Uterus (tissue), 4 donors: ENCODE measurements around the gene ZBTB7C. TPM values are rescaled to one million over a fixed set of nuclear protein-coding genes. Genes with fewer than 3 reads are reported as not detected.

Experiments used
- DNase-seq, 2 donors: peaks; one replicate each; pipeline ENCODE4 v3.0.0-alpha.2; 2019 to 2020
- H3K27ac ChIP-seq, 2 donors: fragments of 200-600 bp; sonication (generic); 1 replicate in 1 of 2; 2 replicates in 1 of 2; pipeline ENCODE4 v1.5.1; 2016 to 2018
- H3K27me3 ChIP-seq, 2 donors: fragments of 200-600 bp; sonication (generic); one replicate each; pipeline ENCODE4 v1.5.1; 2018 to 2019; ENCODE audit warnings: control low read depth in 1 of 2
- H3K36me3 ChIP-seq, 2 donors: fragments of 200-600 bp; sonication (generic); one replicate each; pipeline ENCODE4 v1.5.1; 2019; ENCODE audit warnings: control low read depth in 1 of 2
- H3K4me1 ChIP-seq, 2 donors: fragments of 200-600 bp; sonication (generic); one replicate each; pipeline ENCODE4 v1.5.1; 2018 to 2019; ENCODE audit warnings: control low read depth in 1 of 2
- H3K4me3 ChIP-seq, 2 donors: fragments of 200-600 bp; sonication (generic); 1 replicate in 1 of 2; 2 replicates in 1 of 2; pipeline ENCODE4 v1.5.1; 2018 to 2019; ENCODE audit warnings: mild to moderate bottlenecking in 1 of 2
- H3K9me3 ChIP-seq, 2 donors: fragments of 200-600 bp; sonication (generic); one replicate each; pipeline ENCODE4 v1.5.1; 2019; ENCODE audit warnings: control low read depth in 1 of 2
- POLR2A ChIP-seq, 2 donors: fragments of 450-650 bp; IDR thresholded peaks; one replicate each; pipeline ENCODE4 v1.6.1; 2016; ENCODE audit warnings: antibody characterized with exemption in 2 of 2, mild to moderate bottlenecking in 1 of 2, moderate library complexity in 1 of 2
- intact Hi-C: fragments of 100-400 bp; cut with DNase I; formaldehyde crosslinking; loops from one replicate; pipeline ENCODE4 v1.15.1; 2023; ENCODE audit warnings: low total_unique reads
- total RNA-seq, 4 donors: library from RNA; depleted of rRNA in 3 of 4; stranded (reverse); fragments of >200 nt in 3 of 4; gene quantifications; one replicate each; pipeline versions ENCODE4 v1.1.0 to v1.2.4, GENCODE V29; 2014 to 2023
- TF ChIP-seq, protein P1 (sequence below), 4 experiments: fragments of 200-600 bp in 2 of 4; fragments of 450-650 bp in 2 of 4; sonication (generic) in 2 of 4; IDR thresholded peaks; one replicate each; pipeline ENCODE4 v1.5.1; 2016 to 2019; ENCODE audit warnings: antibody characterized with exemption in 4 of 4, mild to moderate bottlenecking in 2 of 4, moderate library complexity in 1 of 4
- donor health status: DM: yes; HTN: yes; CAD: no.

ZBTB7C gene
- total RNA-seq, 4 donors from 2014 or later: 1.0 to 11.2 (median 7.9) TPM

DNA sequence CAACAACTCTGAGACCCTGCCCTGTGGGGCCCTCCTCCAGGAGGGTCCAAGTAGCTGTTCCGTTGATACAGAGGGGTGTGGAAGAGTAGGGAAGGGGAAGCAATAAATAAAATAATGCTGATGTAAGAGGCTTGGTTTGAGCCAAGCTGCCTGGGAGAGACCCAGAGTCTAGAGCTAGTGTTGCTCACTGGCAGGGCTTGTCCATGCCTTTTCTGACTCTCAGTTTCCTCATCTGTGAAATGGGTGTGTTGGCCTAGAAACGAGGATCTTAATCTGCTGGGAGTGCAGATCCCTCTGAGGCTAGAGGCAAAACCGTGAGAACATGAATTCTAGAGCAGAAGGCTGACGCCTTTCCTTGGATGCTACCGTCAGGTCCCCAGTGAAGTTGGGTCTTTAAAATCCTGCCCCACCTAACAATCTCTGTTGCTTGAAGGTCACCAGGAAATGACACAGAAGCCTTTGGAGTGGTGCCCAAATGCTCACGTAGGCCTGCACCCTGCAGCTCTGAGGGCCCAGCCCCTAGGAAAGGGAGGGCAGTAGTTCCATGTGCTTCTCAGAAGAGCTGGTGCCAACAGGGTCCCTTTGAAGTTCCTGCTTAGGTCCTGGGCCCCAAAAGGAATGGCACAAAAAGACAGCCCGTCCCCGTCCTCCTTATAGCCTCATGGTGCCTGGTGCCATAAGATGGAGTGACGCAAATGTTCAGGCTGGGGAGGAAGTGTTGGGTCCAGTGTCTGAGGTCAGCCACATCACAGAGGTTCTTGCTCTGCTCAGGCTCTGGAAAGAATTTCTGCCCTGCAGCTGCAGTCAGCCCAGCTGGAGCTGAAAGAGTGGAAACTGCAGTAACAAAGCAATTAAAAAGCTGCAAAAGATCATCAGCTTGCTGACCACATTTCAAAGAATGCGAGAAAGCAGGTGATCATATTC lies 405.5 kb downstream of the ZBTB7C start:
- no peaks in the 10 kb centered on the region for H3K36me3 ChIP-seq
- peak overlapping the region in 1 of 2 donors; percentile 33 for H3K27ac ChIP-seq
- TF ChIP-seq, protein P1, sequence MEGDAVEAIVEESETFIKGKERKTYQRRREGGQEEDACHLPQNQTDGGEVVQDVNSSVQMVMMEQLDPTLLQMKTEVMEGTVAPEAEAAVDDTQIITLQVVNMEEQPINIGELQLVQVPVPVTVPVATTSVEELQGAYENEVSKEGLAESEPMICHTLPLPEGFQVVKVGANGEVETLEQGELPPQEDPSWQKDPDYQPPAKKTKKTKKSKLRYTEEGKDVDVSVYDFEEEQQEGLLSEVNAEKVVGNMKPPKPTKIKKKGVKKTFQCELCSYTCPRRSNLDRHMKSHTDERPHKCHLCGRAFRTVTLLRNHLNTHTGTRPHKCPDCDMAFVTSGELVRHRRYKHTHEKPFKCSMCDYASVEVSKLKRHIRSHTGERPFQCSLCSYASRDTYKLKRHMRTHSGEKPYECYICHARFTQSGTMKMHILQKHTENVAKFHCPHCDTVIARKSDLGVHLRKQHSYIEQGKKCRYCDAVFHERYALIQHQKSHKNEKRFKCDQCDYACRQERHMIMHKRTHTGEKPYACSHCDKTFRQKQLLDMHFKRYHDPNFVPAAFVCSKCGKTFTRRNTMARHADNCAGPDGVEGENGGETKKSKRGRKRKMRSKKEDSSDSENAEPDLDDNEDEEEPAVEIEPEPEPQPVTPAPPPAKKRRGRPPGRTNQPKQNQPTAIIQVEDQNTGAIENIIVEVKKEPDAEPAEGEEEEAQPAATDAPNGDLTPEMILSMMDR (IDR thresholded peaks at IDR 0.05): no peak
- no peak for TF ChIP-seq POLR2A (IDR thresholded peaks at IDR 0.05)
- no peak overlapping the region for H3K4me3 ChIP-seq
- no peaks in the 10 kb centered on the region for H3K9me3 ChIP-seq
- intact Hi-C loops: no loop called here
- H3K27me3 ChIP-seq: no peaks in the 10 kb centered on the region
- H3K4me1 ChIP-seq: no peaks in the 10 kb centered on the region
- peak in 1 of 2 donors; percentile 34 for DNase-seq

DNA sequence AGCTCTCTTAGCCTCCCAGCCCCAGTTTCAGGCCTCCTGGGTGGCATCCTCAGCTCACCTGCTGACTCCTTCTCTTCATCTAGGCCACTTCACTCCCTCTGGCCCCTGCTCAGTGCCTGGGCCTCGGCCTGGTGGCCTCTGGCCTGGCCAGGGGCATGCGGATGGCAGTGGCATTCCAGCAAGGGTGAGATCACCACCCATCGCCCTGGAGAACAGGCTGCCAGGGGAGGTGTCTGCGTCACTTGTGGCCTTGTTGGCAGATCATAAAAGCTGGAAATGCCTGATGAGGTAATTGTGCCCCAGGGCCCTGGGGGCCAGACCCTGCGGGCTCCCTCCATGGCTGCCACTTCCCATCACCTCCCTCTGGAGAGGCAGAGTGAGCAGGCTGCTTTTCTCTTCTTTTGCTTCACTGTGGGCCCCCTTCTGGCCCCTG lies 406.2 kb downstream of the ZBTB7C start:
- H3K27ac ChIP-seq: peak overlapping the region in 1 of 2 donors; percentile 33
- TF ChIP-seq, protein P1 (IDR thresholded peaks at IDR 0.05): no peak
- TF ChIP-seq POLR2A (IDR thresholded peaks at IDR 0.05): no peak
- H3K4me3 ChIP-seq: no peak overlapping the region
- no peaks in the 10 kb centered on the region for H3K4me1 ChIP-seq
- no peaks in the 10 kb centered on the region for H3K36me3 ChIP-seq
- no peaks in the 10 kb centered on the region for H3K27me3 ChIP-seq
- H3K9me3 ChIP-seq: no peaks in the 10 kb centered on the region
- peak in 1 of 2 donors; percentile 53 for DNase-seq
- intact Hi-C loops: no loop called here

DNA sequence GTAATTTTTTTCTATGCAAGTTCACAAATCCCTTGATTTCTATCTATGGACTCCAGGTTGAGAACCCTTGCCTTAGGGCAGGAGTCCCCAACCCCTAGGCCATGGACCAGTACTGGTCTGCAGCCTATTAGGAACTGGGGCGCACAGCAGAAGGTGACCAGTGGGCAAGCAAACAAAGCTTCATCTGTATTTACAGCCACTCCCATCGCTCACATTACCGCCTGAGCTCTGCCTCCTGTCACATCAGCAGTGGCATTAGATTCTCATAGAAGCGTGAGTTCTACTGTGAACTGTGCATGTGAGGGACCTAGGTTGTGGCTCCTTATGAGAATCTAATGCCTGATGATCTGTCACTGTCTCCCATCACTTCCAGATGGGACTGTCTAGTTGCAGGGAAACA lies 408.5 kb downstream of the ZBTB7C start:
- H3K9me3 ChIP-seq: no peaks in the 10 kb centered on the region
- H3K36me3 ChIP-seq: no peaks in the 10 kb centered on the region
- no peaks in the 10 kb centered on the region for H3K4me1 ChIP-seq
- H3K27me3 ChIP-seq: no peaks in the 10 kb centered on the region
- no peak overlapping the region for H3K4me3 ChIP-seq
- H3K27ac ChIP-seq: no peak overlapping the region
- no peak for TF ChIP-seq POLR2A (IDR thresholded peaks at IDR 0.05)
- TF ChIP-seq, protein P1 (IDR thresholded peaks at IDR 0.05): no peak
- intact Hi-C loops: no loop called here
- DNase-seq: no peak

DNA sequence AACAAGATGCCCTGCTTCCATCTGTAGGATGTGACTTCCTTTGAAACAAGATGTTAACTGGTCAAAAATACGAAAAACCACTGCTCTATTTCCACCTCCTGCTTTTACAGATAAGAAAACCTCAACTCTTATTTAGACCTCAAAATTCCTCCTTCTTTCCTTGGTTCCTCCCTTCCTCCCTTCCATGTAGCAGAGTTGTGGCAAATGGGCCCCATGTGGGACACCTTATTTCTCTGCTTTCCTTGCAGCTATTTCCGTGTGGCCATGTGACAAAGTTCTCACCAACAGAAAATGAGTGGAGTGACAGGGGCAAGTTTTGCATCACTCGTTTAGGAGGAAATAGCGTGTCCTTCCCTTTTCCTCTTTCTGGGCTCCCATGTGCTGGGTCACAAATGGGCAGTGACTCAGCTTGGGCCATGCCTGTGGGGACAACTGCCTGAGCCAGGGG lies 409.4 kb downstream of the ZBTB7C start:
- no peak overlapping the region for H3K27ac ChIP-seq

More for the DNA sequence above, 409.4 kb downstream of the ZBTB7C start:
- no peaks in the 10 kb centered on the region for H3K36me3 ChIP-seq
- no peaks in the 10 kb centered on the region for H3K27me3 ChIP-seq
- no peaks in the 10 kb centered on the region for H3K9me3 ChIP-seq
- no peaks in the 10 kb centered on the region for H3K4me1 ChIP-seq
- DNase-seq: no peak
- TF ChIP-seq, protein P1 (IDR thresholded peaks at IDR 0.05): no peak
- TF ChIP-seq POLR2A (IDR thresholded peaks at IDR 0.05): no peak
- intact Hi-C loops: no loop called here
- no peak overlapping the region for H3K4me3 ChIP-seq
